Activated B cell treated with CpG ODN at 0.5 μM for 24 hours (primary cell): ENCODE data around the gene IFT52. TPM values are rescaled to one million over a fixed set of nuclear protein-coding genes. Genes with fewer than 3 reads are reported as not detected.
"Not testable (repeated sequence)": the region's sequence is repeated elsewhere in the genome, so short reads cannot be mapped to it uniquely, and the experiment has no call there.

Source experiments
- ATAC-seq: fragments of 200-7000 bp; cut with Tn5 transposase; one replicate; pipeline ENCODE4 v1.10.0; 2021; ENCODE audit warnings: low read depth, mild to moderate bottlenecking, moderate library complexity
- CTCF ChIA-PET: fragments of 350-600 bp; sonication (Branson Sonifier 250); formaldehyde crosslinking; loops from one replicate; lab custom pipeline; 2021; ENCODE audit warnings: antibody characterized with exemption; lab: Charles Lee
- POLR2A ChIA-PET: fragments of 350-600 bp; sonication (Branson Sonifier 250); formaldehyde crosslinking; loops from one replicate; lab custom pipeline; 2021; ENCODE audit warnings: antibody characterized with exemption; lab: Charles Lee
- DNase-seq: peaks from one replicate; pipeline ENCODE4 v3.0.0; 2022
- H3K27ac Mint-ChIP-seq: one replicate; pipeline ENCODE4 v1.8.0; 2020; ENCODE audit warnings: mixed read lengths
- H3K27me3 Mint-ChIP-seq: one replicate; pipeline ENCODE4 v1.8.0; 2021; ENCODE audit warnings: mixed read lengths
- H3K36me3 Mint-ChIP-seq: one replicate; pipeline ENCODE4 v1.8.0; 2021; ENCODE audit warnings: low read depth, mixed read lengths
- H3K4me1 Mint-ChIP-seq: one replicate; pipeline ENCODE4 v1.8.0; 2021; ENCODE audit warnings: mixed read lengths
- H3K4me3 Mint-ChIP-seq: one replicate; pipeline ENCODE4 v1.8.0; 2020; ENCODE audit warnings: mild to moderate bottlenecking, mixed read lengths
- H3K9me3 Mint-ChIP-seq: one replicate; pipeline ENCODE4 v1.8.0; 2020; ENCODE audit warnings: mixed read lengths
- CTCF ChIP-seq: fragments of 200-600 bp; IDR thresholded peaks from one replicate; pipeline ENCODE4 v1.8.0; 2022; ENCODE audit warnings: antibody characterized with exemption, mild to moderate bottlenecking
- intact Hi-C: fragments of 100-400 bp; cut with micrococcal nuclease; formaldehyde crosslinking; loops from one replicate; pipeline ENCODE4 v1.15.1; 2024
- total RNA-seq: library from RNA; stranded (reverse); gene quantifications from 2 replicates; pipeline ENCODE4 v1.2.3, GENCODE V29; 2022

The IFT52 gene
- total RNA-seq, 1 donor from 2014 or later: 18.7 TPM

GRCh38 chr20:43583982-43584432, 6.7 kb upstream of the IFT52 start:
- Mint-ChIP-seq H3K4me3 (no peak overlapping the region), H3K27me3 (peaks cover 2% of the 10 kb centered on the region), H3K9me3 (no peaks in the 10 kb centered on the region), H3K36me3 (no peaks in the 10 kb centered on the region), H3K27ac (no peak overlapping the region), H3K4me1 (no peaks in the 10 kb centered on the region)
- TF ChIP-seq CTCF: no peak
- ChIA-PET CTCF (no interaction called here), POLR2A (no interaction called here)
- no peak for DNase-seq
- no peak for ATAC-seq
- intact Hi-C loops: no loop called here

- DNase-seq (no peak), ATAC-seq (no peak)
- peaks cover 2% of the 10 kb centered on the region for H3K27me3 Mint-ChIP-seq
- ChIA-PET CTCF (no interaction called here), POLR2A (interaction anchor here (0.7 to 1.3 kb wide), 2 partner anchors 16 to 83 kb away, joined by 3 to 4 read pairs; no protein-coding TSS in a partner anchor)
- TF ChIP-seq CTCF: no peak
- H3K36me3 Mint-ChIP-seq: no peaks in the 10 kb centered on the region
- intact Hi-C loops: no loop called here
- peaks cover under 1% of the 10 kb centered on the region for H3K4me1 Mint-ChIP-seq
- H3K27ac Mint-ChIP-seq: no peak overlapping the region
- H3K9me3 Mint-ChIP-seq: no peaks in the 10 kb centered on the region
- no peak overlapping the region for H3K4me3 Mint-ChIP-seq
Measured at GRCh38 chr20:43584448-43585136, 6.1 kb upstream of the IFT52 start.

- TF ChIP-seq CTCF: no peak
- Mint-ChIP-seq H3K9me3 (no peaks in the 10 kb centered on the region), H3K27ac (no peak overlapping the region), H3K36me3 (peaks cover 5% of the 10 kb centered on the region), H3K4me1 (peaks cover 17% of the 10 kb centered on the region), H3K27me3 (peaks cover 2% of the 10 kb centered on the region), H3K4me3 (no peak overlapping the region)
- no peak for DNase-seq
- ChIA-PET POLR2A (interaction anchor here (0.6 to 0.7 kb wide), 3 partner anchors 35 to 96 kb away, joined by 3 read pairs; no protein-coding TSS in a partner anchor), CTCF (no interaction called here)
- no peak for ATAC-seq
- intact Hi-C loops: no loop called here
Measured at GRCh38 chr20:43586641-43587040, 4.1 kb upstream of the IFT52 start.

- H3K36me3 Mint-ChIP-seq, intact Hi-C loops, H3K9me3 Mint-ChIP-seq, ATAC-seq, DNase-seq, H3K4me3 Mint-ChIP-seq, H3K27ac Mint-ChIP-seq, H3K27me3 Mint-ChIP-seq: not testable (repeated sequence)
- ChIA-PET CTCF (interaction anchor here (0.6 kb wide), 1 partner anchor 50 kb away, joined by 3 read pairs; no protein-coding TSS in a partner anchor), POLR2A (interaction anchor here (0.5 to 2.9 kb wide), 2 partner anchors 130 to 1000 kb away, joined by 5 to 21 read pairs; partner anchors contain the start of gene SRSF6)
- peaks cover 17% of the 10 kb centered on the region for H3K4me1 Mint-ChIP-seq
Measured at GRCh38 chr20:43588526-43588925, 2.2 kb upstream of the IFT52 start.

- peak overlapping the region; percentile 94 for H3K4me3 Mint-ChIP-seq
Measured at GRCh38 chr20:43590036-43590391, 723 bp upstream of the IFT52 start.

GRCh38 chr20:43601960-43602359, 11.2 kb downstream of the IFT52 start:
- H3K4me3 Mint-ChIP-seq, H3K9me3 Mint-ChIP-seq, intact Hi-C loops, CTCF ChIA-PET, ATAC-seq, H3K27me3 Mint-ChIP-seq, POLR2A ChIA-PET, DNase-seq, H3K4me1 Mint-ChIP-seq, H3K27ac Mint-ChIP-seq: not testable (repeated sequence)
- H3K36me3 Mint-ChIP-seq: peaks cover 54% of the 10 kb centered on the region

More at GRCh38 chr20:43590036-43590391, 723 bp upstream of the IFT52 start:
- intact Hi-C loops: loop anchor here (1.0 to 2.0 kb wide), 6 partner anchors 76 to 621 kb away; partner anchors contain the start of genes MYBL2, OSER1 and SRSF6
- ChIA-PET CTCF (interaction anchor here (1.2 to 2.7 kb wide), 3 partner anchors 52 to 102 kb away, joined by 3 to 10 read pairs (median 4); no protein-coding TSS in a partner anchor), POLR2A (interaction anchor here (1.3 to 2.9 kb wide), 8 partner anchors 16 to 886 kb away, joined by 3 to 21 read pairs (median 4); partner anchors contain the start of genes MYBL2, SRSF6 and TTPAL)
- TF ChIP-seq CTCF: no peak
- Mint-ChIP-seq H3K27ac (peak overlapping the region; percentile 95), H3K4me1 (peaks cover 17% of the 10 kb centered on the region), H3K27me3 (peaks cover 2% of the 10 kb centered on the region), H3K9me3 (no peaks in the 10 kb centered on the region), H3K36me3 (peaks cover 13% of the 10 kb centered on the region)
- DNase-seq (no peak), ATAC-seq (no peak)
